ENCODE data around the gene ARHGAP12.

The ARHGAP12 gene

DNA sequence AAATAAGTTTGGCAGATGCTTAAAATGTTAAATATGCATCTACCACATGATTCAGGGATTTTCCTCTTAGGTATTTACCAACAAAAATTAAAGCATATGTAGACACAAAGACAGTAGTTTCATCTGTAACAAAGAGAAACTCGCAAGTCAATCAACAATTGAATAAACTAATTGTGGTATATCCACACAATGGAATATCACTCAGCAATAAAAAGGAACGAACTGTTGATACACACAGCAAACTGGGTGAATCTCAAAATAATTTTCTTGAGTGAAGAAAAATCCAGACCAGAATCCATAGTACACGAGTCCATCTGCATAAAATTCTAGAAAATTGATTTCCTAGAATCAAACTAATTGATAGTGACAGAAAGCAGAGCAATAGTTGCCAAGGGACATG is 5.2 kb downstream of the ARHGAP12 start:
- DNase-seq (ENCODE audit: insufficient read length, low spot score), result no peak
- TF ChIP-seq, protein P1, sequence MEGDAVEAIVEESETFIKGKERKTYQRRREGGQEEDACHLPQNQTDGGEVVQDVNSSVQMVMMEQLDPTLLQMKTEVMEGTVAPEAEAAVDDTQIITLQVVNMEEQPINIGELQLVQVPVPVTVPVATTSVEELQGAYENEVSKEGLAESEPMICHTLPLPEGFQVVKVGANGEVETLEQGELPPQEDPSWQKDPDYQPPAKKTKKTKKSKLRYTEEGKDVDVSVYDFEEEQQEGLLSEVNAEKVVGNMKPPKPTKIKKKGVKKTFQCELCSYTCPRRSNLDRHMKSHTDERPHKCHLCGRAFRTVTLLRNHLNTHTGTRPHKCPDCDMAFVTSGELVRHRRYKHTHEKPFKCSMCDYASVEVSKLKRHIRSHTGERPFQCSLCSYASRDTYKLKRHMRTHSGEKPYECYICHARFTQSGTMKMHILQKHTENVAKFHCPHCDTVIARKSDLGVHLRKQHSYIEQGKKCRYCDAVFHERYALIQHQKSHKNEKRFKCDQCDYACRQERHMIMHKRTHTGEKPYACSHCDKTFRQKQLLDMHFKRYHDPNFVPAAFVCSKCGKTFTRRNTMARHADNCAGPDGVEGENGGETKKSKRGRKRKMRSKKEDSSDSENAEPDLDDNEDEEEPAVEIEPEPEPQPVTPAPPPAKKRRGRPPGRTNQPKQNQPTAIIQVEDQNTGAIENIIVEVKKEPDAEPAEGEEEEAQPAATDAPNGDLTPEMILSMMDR (IDR thresholded peaks at IDR 0.05; ENCODE audit: insufficient read depth, missing control alignments), result no peak
- FAIRE-seq, result no peak

DNA sequence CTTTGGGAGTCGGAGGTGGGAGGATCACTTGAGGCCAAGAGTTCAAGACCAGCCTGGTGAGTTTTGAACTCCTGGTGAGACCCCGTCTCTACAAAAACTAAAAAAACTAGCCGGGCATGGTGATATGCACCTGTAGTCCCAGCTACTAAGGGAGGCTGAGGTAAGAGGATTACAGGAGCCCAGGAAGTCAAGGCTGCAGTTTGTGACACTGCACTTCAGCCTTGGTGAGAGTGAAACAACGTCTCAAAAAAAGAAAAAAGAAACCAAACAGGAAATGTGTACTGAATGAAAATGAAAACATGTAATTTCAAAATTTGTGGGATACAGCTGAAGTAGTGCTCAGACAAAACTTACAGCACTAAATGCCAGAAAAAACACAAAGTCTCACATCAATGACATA is 7.6 kb downstream of the ARHGAP12 start:
- DNase-seq (ENCODE audit: insufficient read length, low spot score) (no peak), FAIRE-seq (no peak)
- TF ChIP-seq, protein P1 (IDR thresholded peaks at IDR 0.05; ENCODE audit: insufficient read depth, missing control alignments), result no peak

DNA sequence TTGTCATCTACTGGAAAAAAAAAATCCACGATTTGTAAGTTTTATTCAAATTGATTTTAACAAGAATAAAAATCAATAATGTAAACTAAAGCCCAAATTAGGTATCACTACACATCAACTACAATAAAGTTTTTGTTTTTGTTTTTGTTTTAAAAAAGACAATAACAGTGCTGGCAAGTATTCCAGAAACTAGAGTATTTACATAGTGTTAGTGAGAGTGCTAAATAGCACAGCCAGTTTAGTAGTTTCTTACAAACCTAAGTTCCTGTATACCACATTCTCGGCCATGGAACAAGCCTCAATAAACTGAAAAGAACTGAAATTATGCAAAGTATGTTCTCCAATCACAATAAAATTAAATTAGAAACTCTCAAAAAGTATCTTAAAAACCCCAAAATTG is 8.1 kb downstream of the ARHGAP12 start:
- FAIRE-seq (no peak), DNase-seq (ENCODE audit: insufficient read length, low spot score) (no peak)
- TF ChIP-seq, protein P1 (IDR thresholded peaks at IDR 0.05; ENCODE audit: insufficient read depth, missing control alignments), result no peak

DNA sequence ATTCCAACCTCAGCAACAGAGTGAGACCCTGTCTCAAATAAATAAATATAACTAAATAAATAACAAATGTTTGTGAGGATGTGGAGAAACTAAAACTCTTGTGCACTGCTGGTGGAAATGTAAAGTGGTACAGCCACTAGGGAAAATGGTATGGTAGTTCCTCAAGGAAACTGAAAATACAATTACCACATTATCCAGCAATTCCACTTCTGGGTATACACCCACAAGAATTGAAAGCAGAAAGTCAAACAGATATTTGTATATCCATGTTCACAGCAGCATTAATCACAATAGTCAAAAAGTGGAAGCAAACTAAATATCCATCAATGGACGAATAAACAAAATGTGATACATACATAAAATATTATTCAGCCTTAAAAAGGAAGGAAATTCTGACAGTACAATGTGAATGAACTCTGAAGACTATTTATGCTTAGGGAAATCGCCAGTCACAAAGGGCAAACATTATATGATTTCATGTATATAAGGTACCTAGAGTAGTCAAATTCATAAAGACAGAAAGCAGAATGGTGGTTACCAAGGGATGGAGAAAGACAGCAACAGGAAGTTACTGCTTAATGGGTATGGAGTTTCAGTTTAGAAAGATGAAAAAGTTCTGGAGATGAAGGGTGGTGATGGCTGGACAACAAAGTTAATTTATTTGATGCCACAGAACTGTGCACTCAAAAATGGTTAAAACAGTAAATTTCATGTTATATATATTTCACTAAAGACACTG is 9.8 kb downstream of the ARHGAP12 start:
- no peak for DNase-seq (ENCODE audit: insufficient read length, low spot score)
- TF ChIP-seq, protein P1 (IDR thresholded peaks at IDR 0.05; ENCODE audit: insufficient read depth, missing control alignments), result no peak
- no peak for FAIRE-seq

DNA sequence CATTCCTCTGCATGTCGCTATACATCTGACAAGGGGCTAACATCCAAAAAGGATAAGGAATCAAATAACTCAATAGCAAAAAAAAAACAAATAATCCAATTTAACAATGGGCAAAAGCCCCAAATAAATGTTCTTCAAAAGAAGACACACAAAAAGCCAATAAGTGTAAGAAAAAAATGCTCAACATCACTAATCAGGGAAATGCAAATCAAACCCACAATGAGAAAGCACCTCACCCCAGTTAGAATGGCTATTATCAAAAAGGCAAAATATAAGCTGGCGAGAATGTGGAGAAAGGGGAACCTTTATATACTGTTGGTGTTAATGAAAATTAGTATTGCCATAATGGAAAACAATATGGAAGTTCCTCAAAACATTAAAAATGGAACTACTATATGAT is 14.3 kb downstream of the ARHGAP12 start:
- FAIRE-seq (no peak), DNase-seq (ENCODE audit: insufficient read length, low spot score) (no peak)
- TF ChIP-seq, protein P1 (IDR thresholded peaks at IDR 0.05; ENCODE audit: insufficient read depth, missing control alignments), result no peak

DNA sequence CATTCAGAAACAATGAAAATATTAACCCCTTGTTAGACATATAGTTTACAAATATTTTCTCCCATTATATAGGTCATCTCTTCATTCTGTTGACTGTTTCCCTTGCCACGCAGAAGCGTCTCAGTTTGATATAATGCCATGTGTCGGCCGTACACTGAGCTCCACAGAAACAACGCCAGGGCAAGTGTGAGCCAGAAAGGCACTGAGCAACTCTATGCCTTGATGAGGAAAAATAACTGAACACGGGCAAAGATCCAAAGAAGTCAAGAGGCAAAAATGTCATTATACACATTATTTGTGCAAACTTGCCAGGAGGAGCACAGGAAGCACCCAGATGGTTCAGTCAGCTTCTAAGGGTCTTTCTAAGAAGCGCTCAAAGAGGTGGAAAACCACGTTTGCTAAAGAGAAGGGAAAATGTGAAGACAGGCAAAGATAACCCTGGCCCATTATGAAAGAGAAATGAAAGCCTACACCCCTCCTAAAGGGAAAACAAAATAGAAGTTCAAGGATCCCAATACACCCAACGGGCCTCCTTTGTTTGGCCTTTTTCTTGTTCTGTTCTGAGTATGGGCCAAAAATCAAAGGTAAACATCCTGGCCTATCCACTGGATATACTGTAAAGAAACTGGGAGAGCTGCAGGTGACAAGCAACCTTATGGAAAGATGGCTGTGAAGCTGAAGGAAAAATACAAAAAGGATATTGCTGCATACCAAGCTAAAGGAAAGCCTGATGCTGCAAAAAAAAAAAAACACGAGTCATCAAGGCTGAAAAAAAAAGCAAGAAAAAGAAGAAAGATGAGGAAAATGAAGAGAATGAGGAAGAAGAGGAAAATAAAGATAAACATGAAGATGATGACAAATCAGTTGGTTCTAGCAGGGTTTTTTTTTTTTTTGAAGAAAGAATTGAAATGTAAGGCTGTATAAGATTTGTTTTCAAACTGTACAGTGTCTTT is 15.5 kb downstream of the ARHGAP12 start:
- no peak for FAIRE-seq
- TF ChIP-seq, protein P1 (IDR thresholded peaks at IDR 0.05; ENCODE audit: insufficient read depth, missing control alignments), result no peak
- no peak for DNase-seq (ENCODE audit: insufficient read length, low spot score)

Data from D721Med (cell line).